H1 (cell line): ENCODE results near the gene PTPN21. TPM values are rescaled to one million over a fixed set of nuclear protein-coding genes. Genes with fewer than 3 reads are reported as not detected.

Source experiments
- BRCA1 ChIP-seq: IDR thresholded peaks from 2 replicates; pipeline ENCODE4 v1.6.1; 2012; ENCODE audit warnings: low read depth, low read length, improper control_type of control experiment
- polyA plus RNA-seq, 7 experiments: library from polyadenylated mRNA; depleted of rRNA in 3 of 7; stranded (reverse) in 5 of 7; unstranded in 2 of 7; fragments of >200 nt in 5 of 7; fragments of 200-250 nt in 2 of 7; gene quantifications; 1 replicate in 5 of 7; 2 replicates in 1 of 7; 4 replicates in 1 of 7; pipeline versions ENCODE4 v1.2.1 to v1.2.3, GENCODE V29; 2011 to 2013; ENCODE audit warnings: missing spikeins in 2 of 7, mixed read lengths in 2 of 7
- total RNA-seq: library from RNA; stranded (reverse); fragmentation: NEBNext Ultra II Directional; extraction: Animal tissue kit (Norgen Biotek cat#: 25700); gene quantifications from 2 replicates; pipeline ENCODE4 v1.2.1, GENCODE V29; 2021

The PTPN21 gene
- total and polyA plus RNA-seq, 2 of the 8 experiments (the other 6 are each of a cell fraction or from before 2014, with no cell fraction given) = 6.5 to 16.1 TPM

- TF ChIP-seq BRCA1 = no peak
Measured at GRCh38 chr14:88545256-88545655, 9.6 kb downstream of the PTPN21 start (continued).
